ENCODE results near the gene RNASEH2A. TPM values are rescaled to one million over a fixed set of nuclear protein-coding genes. Genes with fewer than 3 reads are reported as not detected.
A peak's percentile ranks its signal among the peaks of the same experiment; 100 is the strongest.

RNASEH2A gene
- total and polyA plus RNA-seq, 2 of the 13 experiments (the other 11 are each of a cell fraction or from before 2014, with no cell fraction given), result 25.1 to 35.8 TPM

- TF ChIP-seq GMEB2 (CRISPR knock-in tag; IDR thresholded peaks at IDR 0.05; ENCODE audit: low read depth), result no peak
- no peak for TF ChIP-seq ZNF276 (CRISPR knock-in tag; IDR thresholded peaks at IDR 0.05; ENCODE audit: low read depth)
- no peak for TF ChIP-seq ZNF34 (CRISPR knock-in tag; IDR thresholded peaks at IDR 0.05; ENCODE audit: borderline replicate concordance)
- peak; percentile 67; the same call in 1 of the 2 replicates for TF ChIP-seq IRF9 (CRISPR knock-in tag; IDR thresholded peaks at IDR 0.05; ENCODE audit: borderline replicate concordance)
- TF ChIP-seq ZNF772 (CRISPR knock-in tag; IDR thresholded peaks at IDR 0.05), result peak; percentile 64; the same call in 1 of the 2 replicates
- TF ChIP-seq ZNF549 (CRISPR knock-in tag; IDR thresholded peaks at IDR 0.05), result no peak
- TF ChIP-seq HMGXB4 (CRISPR knock-in tag; IDR thresholded peaks at IDR 0.05; ENCODE audit: borderline replicate concordance in 1 of 2, low read depth in 1 of 2), result peak; percentile 85; a peak in 3 of 4 replicates
- TF ChIP-seq DDIT3 (CRISPR knock-in tag; IDR thresholded peaks at IDR 0.05), result no peak
- TF ChIP-seq SAFB2 (CRISPR knock-in tag; IDR thresholded peaks at IDR 0.05; ENCODE audit: borderline replicate concordance, low read depth), result 0 out of 2 replicates have a peak, but pooled peaks have one; percentile 63
- TF ChIP-seq ZBTB4 (CRISPR knock-in tag; IDR thresholded peaks at IDR 0.05; ENCODE audit: borderline replicate concordance), result peak; percentile 56; the same call in 1 of the 2 replicates
- no peak for TF ChIP-seq HNRNPL (IDR thresholded peaks at IDR 0.05; ENCODE audit: low read depth, low read length)
- TF ChIP-seq MTF2 (CRISPR knock-in tag; IDR thresholded peaks at IDR 0.05; ENCODE audit: borderline replicate concordance), result no peak
- TF ChIP-seq SMC3 (IDR thresholded peaks at IDR 0.05; ENCODE audit: low read length), result peak; percentile 40; the same call in 1 of the 2 replicates
- no peak for TF ChIP-seq ZSCAN25 (CRISPR knock-in tag; IDR thresholded peaks at IDR 0.05)
Measured at GRCh38 chr19:12847159-12848139, 41.1 kb downstream of the RNASEH2A start (continued).
